ENCODE data around the gene KLHDC10.
"Not testable (repeated sequence)": the region's sequence is repeated elsewhere in the genome, so short reads cannot be mapped to it uniquely, and the experiment has no call there.

Gene KLHDC10

GRCh38 chr7:130142654-130143333 is 72.5 kb downstream of the KLHDC10 start:
- DNase-seq = no peak

DNA sequence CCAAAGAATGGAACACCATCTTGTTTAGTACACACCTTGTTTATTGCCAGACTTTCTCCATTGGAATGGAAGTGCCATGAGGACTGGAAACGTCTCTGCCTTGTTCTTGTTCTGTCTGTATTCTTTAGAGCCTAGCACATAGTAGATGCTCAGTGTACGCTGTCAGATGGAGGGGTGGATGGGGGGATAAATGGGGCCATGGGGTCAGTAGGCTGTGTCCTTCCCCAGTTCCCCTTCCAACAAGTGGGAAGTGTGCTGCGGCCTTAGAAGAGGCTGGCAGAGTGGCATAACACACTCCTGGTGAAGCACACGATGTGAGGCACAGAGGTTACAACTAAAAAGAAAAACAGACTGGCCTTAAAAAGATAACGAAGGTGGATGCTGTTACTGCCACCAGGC is 73.0 kb downstream of the KLHDC10 start:
- no peak for DNase-seq

DNA sequence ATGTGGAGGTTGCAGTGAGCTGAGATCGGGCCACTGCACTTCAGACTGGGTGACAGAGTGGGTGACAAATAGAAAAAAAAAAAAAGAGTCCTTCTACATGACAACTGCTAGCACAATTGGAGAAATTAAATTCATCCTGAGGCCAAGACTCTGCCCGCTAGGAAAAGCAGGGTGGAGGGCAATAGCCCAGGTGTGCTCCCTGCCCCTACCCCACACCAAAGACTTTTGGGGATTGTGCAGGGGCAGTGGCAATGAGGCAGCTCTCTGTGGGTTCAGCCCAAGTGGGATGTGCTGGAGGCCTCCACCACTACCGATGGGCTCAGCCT is 73.6 kb downstream of the KLHDC10 start:
- DNase-seq = no peak

DNA sequence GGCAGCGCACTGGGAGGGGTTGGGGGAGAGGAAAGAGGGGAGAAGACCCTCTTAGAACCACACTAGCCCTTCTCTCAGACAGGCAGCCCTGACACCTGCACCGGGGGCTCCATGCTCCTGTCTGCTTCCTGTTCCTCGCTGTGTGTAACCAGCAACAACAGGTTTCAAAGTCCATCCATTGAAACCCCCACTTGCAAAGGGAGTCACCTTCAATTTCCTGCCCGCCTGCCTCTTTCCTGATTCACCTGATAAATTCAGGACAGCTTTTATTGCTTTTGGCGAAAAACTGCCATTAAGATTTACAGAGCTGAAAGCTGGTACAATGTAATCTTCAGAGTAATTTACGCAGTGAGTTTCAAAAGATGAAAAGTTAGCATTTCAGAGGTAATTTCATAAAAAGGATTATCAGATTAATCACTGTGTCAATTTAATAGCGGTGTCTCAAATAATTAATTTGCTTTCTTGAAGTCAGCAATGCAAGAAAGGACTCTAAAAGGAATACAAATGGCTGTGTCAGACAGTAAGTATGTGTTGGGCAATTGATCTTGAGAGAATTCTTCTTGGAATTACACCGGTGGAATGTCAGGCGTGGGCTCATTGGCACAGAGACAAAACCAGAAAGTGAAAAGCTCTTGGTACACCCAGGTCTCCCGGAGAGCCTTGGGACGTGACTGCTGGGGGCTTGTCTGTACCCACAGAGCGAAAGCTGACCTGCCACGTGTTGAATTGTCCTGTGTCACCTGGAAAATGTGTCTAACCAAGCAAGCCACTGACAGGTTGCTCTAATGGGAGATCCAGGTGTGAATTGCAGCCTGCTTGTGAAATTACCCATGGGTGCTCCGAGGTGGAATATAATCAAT is 74.2 kb downstream of the KLHDC10 start:
- no peak for DNase-seq

DNA sequence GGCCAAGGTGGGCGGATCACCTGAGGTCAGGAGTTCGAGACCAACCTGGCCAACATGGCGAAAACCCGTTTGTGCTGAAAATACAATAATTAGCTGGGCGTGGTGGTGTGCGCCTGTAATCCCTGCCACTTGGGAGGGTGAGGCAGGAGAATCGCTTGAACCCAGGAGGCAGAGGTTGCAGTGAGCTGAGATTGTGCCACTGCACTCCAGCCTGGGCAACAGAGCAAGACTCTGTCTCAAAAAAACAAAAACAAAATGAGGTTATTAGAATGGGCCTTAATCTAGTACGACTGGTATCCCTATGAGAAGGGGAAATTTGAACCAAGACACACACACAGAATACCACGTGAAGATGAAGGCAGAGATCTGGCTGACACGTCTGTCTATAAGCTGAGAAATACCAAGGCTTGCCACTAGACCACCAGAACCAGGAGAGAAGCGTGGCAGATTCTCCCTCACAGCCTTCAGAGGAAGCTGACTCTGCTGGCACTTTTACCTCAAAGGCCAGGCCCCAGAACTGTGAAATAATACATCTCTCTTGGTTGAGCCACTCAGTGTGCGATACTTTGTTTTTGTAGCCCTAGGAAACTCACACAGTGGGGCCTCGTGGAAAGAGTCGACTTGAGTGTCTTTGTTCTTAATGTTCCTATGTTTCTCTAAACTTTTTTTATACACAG is 75.2 kb downstream of the KLHDC10 start:
- DNase-seq = no peak

GRCh38 chr7:130146142-130146541 is 75.8 kb downstream of the KLHDC10 start:
- DNase-seq = not testable (repeated sequence)

- DNase-seq = no peak
Measured at GRCh38 chr7:130146693-130147405, 76.5 kb downstream of the KLHDC10 start.

DNA sequence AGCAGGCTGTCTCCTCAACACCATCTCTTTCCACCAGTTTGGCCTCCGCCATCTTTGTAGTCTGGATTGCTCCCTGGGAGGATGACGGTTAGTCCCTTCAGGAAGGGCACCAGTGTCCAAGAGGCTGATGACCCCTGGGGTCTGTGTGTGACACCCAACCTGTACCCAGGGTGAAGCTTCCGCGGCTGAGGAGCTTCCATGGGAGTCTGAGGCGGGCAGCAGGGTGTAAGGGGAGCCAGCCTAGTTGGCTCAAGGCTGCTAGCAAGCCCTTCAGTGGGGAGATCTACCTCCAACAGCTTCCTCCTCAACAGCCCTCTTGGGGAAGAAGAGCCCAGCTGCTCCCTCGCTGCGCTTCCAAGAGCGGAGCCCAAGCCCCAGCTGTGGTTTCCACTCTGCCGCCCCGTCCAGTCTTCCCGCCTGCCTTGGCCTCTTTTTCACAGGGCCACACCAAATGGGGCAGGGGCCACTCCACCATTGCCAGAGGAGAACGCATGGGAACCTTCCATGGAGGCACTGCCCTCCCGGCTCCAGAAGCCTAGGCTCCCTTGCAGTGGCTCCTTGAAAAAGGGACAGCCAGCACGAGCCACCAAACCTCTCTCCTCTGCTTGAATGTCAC is 77.5 kb downstream of the KLHDC10 start:
- no peak for DNase-seq

DNA sequence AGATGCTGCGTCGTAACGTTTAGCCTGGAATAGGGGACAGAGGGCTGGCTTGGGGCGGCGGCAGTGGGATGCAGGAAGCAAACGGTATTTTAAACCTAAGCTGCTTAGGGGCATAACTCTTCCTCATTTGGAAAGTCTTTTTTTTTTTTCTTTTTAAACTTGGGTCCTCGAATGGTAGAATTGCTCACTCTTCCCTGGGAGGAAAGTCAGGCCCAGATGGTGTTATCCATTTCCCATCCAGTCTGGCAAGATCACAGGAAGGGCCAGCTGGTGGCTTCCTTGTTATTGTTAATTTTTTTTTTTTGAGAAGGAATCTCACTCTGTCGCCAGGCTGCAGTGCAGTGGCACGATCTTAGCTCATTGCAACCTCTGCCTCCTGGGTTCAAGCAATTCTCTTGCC is 78.2 kb downstream of the KLHDC10 start:
- DNase-seq = no peak

DNA sequence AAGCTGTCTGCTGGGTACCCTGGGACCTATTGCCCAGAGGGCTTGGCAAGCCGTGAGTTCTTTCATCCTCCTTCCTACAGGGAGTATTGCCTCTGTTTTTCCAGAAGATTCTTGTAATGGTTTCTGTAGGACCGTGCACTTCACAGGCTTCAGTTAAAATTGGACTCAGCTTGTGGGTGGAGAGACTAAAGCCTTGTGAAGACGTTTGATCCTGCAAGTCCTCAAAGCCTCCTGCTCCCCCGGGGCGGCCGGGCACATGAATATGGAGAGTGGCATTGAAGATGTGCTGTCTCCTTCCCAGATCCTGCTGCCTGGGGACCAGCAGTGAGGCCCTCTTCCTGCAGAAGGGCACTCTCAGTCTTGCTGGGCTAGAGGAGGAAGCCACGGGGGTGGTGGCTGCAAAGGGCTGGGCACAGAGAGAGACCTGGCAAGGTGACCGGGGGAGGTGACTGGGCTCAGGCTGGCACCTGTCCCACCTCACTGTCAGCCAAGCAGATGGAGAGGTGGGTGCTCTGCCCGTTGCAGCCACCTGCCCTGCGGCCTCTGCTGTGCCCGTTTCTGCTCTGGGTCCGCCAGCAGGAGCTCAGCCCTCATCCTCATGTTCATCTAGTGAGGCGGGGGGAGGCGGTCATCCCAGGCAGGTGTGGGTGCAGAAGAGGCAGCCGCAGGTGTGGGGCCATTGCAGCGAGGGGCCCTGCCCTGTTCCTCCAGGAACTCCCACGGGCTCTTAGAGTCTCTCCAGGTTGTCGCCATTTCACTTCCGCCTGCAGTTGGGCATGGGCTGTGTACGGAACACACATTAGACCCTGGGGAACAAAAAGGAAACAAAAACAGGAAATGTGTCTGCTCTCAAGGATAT is 79.2 kb downstream of the KLHDC10 start:
- DNase-seq = no peak

DNA sequence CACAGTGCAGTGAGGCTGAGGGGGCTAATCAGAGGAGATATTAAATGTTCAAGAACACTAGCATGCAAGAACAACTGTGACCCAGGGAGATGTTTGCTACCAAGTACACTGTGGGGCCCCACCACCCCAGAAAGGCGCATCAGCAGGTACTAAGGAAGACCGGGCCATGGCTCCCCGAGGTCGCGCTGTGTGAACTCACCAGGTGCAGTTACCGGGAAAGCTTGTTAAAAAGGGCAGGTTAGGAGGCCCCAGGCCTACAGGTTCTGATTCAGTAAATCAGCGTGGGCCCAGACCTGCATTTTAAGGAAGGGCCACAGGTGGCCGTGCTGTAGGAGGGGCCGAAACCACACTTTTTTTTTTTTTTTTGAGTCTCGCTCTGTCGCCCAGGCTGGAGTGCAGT is 80.3 kb downstream of the KLHDC10 start:
- DNase-seq = no peak

- peak; percentile 43 to 46 for DNase-seq
Measured at GRCh38 chr7:130151591-130152492, 81.5 kb downstream of the KLHDC10 start.

DNA sequence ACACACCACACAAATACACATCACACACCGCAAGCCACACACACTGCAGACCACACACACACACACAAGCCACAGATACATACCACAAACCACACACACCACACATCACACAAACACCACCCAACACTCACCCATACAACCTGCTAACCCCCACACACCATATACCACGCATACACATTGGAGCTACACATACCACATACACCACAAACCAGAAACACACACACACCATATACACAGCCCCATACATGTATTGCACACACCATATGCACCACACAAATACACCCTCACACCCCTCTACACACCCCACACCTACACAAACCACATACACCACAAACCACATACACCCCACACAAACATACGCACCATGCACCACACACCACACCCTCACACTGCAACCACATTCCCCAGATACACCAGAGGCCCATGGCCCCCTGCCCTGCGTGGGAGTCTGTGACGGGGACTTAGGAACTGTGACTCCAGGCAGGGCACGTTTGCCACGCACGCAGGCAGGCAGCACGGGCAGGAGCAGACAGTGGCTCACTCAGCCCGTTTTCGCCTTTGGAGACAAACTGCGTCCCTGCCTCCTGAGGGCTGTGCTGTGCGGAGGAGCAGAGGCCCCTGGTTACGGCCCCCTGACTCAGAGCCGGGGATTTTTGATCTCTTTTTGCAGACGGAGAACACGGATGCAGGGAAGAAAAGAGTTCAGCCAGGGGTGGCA is 82.3 kb downstream of the KLHDC10 start:
- peak in 1 of 2 experiments; percentile 29 for DNase-seq

DNA sequence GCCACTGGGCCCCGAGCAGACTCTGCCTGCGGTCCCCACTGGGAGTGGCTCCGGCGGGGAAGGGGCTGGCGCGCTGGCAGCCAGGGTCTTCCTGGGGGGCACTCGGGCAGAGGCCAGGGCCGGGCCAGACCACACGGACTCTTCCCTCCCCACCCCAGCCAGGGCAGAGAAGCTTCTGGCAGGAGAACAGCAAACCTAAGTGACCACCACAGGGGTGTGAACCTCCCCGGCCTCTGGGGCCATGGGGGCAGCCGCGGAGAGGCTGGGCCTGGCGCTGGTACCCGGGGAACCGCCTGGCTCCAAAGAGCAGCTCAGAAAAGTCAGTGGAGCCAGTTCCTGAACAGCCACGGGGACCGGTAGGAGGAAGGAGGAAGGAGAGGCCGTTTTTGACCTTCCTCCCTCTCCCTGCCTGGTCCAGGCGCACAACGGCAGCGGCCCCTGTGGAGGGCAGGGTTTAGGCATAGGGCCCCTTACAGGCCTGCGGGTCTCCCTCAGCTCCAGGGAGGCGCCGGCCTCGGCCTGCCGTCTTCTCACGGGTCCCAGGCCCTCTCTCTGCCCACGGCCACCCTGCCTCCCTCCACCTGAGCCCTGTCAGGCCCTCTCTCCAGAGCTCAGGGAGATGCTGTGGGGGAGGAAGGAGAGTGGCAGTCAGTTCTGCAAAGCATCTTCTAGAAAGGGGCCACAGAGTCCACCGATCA is 83.0 kb downstream of the KLHDC10 start:
- no peak for DNase-seq

DNA sequence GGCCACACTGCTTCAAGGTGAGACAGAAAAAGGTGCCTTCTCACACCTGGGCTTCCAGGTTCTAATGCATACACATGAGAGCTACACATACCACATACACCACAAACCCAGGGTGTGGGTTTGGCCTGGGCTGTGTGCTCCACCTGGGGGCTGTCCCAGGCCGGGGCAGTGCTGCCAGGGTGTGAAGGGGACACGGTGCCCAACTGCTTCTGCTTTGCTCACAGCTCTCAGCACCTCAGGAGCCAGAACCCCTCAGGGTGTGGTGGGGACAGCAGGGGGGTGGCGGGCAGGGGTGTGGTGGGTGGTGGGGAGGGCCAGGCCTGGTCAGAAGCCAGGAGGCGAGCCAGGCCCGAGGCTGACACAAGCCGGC is 83.8 kb downstream of the KLHDC10 start:
- DNase-seq = no peak

- no peak for DNase-seq
Measured at GRCh38 chr7:130154501-130155317, 84.4 kb downstream of the KLHDC10 start.

DNA sequence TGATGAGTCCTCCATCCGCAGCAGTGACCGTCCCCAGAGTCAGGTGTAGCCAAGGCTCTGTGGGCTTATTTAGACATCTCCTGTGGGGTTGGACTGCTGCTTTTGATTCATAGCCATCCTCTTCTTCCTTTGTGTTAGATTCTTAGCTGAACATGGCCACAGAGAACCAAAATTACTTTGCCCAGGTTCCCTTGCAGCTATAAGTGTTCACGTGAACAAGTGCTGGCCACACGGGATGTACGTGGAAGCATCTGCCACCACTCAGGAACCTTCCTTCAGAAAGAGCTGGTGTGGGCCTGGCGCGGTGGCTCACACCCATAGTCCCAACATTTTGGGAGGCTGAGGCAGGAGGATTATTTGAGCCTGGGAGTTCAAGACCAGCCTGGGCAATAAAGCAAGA is 85.8 kb downstream of the KLHDC10 start:
- DNase-seq = no peak

DNA sequence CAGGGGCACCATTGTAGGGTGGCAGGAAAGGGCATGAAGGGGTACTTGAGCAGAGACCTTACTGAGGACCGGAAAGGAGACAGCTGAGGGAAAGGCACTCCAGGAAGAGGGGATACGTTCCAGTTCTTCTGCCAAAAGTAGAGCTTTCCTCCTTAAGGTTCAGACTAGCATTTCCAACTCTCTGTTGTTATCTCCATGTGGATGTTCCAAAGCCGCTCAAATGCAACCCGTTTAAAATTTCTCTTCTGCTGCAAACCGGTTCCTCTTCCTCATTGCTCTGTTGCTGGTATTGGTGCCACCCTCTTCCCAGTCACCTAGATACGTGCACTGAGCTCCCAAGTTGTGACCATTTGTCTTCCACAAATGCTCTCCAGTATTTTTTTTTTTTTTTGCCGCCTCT is 87.4 kb downstream of the KLHDC10 start:
- DNase-seq = no peak

DNA sequence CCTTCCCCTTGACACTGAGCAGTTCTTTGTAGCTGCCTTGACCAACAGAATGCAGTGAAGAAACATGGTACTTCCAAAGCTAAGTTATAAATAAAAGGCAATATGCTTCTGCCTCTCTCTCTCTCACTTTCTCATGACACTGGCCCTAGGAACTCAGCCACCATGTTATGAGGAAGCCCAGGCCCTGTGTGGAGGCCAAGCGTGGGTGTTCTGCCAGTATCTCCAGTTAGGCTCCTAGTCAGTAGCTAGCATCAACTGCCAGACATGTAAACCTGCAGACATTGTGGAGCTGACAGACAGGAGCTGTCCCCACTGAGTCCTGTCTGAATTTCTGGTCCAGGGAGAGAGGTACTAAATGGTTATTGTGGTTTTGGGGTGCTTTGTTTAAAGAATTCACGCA is 89.7 kb downstream of the KLHDC10 start:
- no peak for DNase-seq

Data from activated CD4-positive, alpha-beta T cell treated with anti-CD3 and anti-CD28 coated beads, Interleukin-2, amount 50 U/mL, for 48 hours (primary cell).